Measurements from ENCODE around the gene DCN. TPM values are rescaled to one million over a fixed set of nuclear protein-coding genes. Genes with fewer than 3 reads are reported as not detected.

Gene DCN
- total RNA-seq, 1 experiment from 2014 or later: not detected

- Histone ChIP-seq H4K20me1 (ENCODE audit: low read length) (no peaks in the 10 kb centered on the region), H3K9me3 (ENCODE audit: low read length) (no peaks in the 10 kb centered on the region), H3K9ac (ENCODE audit: low read length) (no peak overlapping the region), H3K4me3 (ENCODE audit: low read length) (no peak overlapping the region), H3K27ac (ENCODE audit: low read length) (no peak overlapping the region), H3F3A (ENCODE audit: low read length, unreplicated experiment) (no peaks in the 10 kb centered on the region), H3K4me2 (ENCODE audit: low read length) (no peak overlapping the region), H3K9me2 (replicated peaks; ENCODE audit: low read length) (no peaks in the 10 kb centered on the region), H3K36me3 (ENCODE audit: low read depth, low read length) (no peaks in the 10 kb centered on the region), H3K4me1 (ENCODE audit: insufficient read depth, low read length) (peaks cover 19% of the 10 kb centered on the region), H3K79me2 (ENCODE audit: low read length) (no peaks in the 10 kb centered on the region), H3K27me3 (ENCODE audit: low read length) (no peaks in the 10 kb centered on the region), H2AFZ (ENCODE audit: low read length) (no peak overlapping the region)
- BruUV-seq (replicated peaks): no TSS peak
- intact Hi-C loops (cut with micrococcal nuclease): no loop called here
- ChIA-PET POLR2A (ENCODE audit: unreplicated experiment) (no interaction called here), CTCF (no interaction called here)
- TF ChIP-seq EZH2 (IDR thresholded peaks at IDR 0.05; ENCODE audit: low read length, unreplicated experiment): no peak
- no peak for TF ChIP-seq CTCF (conservative IDR thresholded peaks at IDR 0.05; ENCODE audit: low read depth, low read length)
- TF ChIP-seq EZH2phosphoT487 (IDR thresholded peaks at IDR 0.05; ENCODE audit: borderline replicate concordance, low read length): no peak
- DNase-seq (no peak), ATAC-seq (no peak)
These were observed 82.8 kb downstream of the DCN start for GRCh38 chr12:91099836-91100235.

GRCh38 chr12:91099341-91099740, 83.3 kb downstream of the DCN start:
- Histone ChIP-seq H3K27ac (ENCODE audit: low read length) (no peak overlapping the region), H3K36me3 (ENCODE audit: low read depth, low read length) (no peaks in the 10 kb centered on the region), H3K4me2 (ENCODE audit: low read length) (peak overlapping the region; percentile 47), H4K20me1 (ENCODE audit: low read length) (no peaks in the 10 kb centered on the region), H3K4me1 (ENCODE audit: insufficient read depth, low read length) (peaks cover 21% of the 10 kb centered on the region), H2AFZ (ENCODE audit: low read length) (no peak overlapping the region), H3K9me3 (ENCODE audit: low read length) (no peaks in the 10 kb centered on the region), H3K9ac (ENCODE audit: low read length) (no peak overlapping the region), H3K4me3 (ENCODE audit: low read length) (no peak overlapping the region), H3K9me2 (replicated peaks; ENCODE audit: low read length) (no peaks in the 10 kb centered on the region), H3K79me2 (ENCODE audit: low read length) (no peaks in the 10 kb centered on the region), H3K27me3 (ENCODE audit: low read length) (no peaks in the 10 kb centered on the region), H3F3A (ENCODE audit: low read length, unreplicated experiment) (no peaks in the 10 kb centered on the region)
- POLR2A ChIA-PET (ENCODE audit: unreplicated experiment): no interaction called here
- DNase-seq (peak; percentile 8), ATAC-seq (no peak)
- BruUV-seq (replicated peaks): no TSS peak
- intact Hi-C loops (cut with micrococcal nuclease): no loop called here
- TF ChIP-seq EZH2phosphoT487 (IDR thresholded peaks at IDR 0.05; ENCODE audit: borderline replicate concordance, low read length): no peak
- TF ChIP-seq EZH2 (IDR thresholded peaks at IDR 0.05; ENCODE audit: low read length, unreplicated experiment): no peak
- TF ChIP-seq CTCF (conservative IDR thresholded peaks at IDR 0.05; ENCODE audit: low read depth, low read length): no peak
- CTCF ChIA-PET: interaction anchor here (0.9 kb wide), 1 partner anchor 9 kb away, joined by 3 read pairs; no protein-coding TSS in a partner anchor

GRCh38 chr12:91098941-91099340, 83.7 kb downstream of the DCN start:
- Histone ChIP-seq H4K20me1 (ENCODE audit: low read length) (no peaks in the 10 kb centered on the region), H3K9me3 (ENCODE audit: low read length) (no peaks in the 10 kb centered on the region), H3K4me2 (ENCODE audit: low read length) (peak overlapping the region; percentile 47), H3K27ac (ENCODE audit: low read length) (no peak overlapping the region), H3K36me3 (ENCODE audit: low read depth, low read length) (no peaks in the 10 kb centered on the region), H3K9ac (ENCODE audit: low read length) (no peak overlapping the region), H2AFZ (ENCODE audit: low read length) (no peak overlapping the region), H3F3A (ENCODE audit: low read length, unreplicated experiment) (no peaks in the 10 kb centered on the region), H3K79me2 (ENCODE audit: low read length) (no peaks in the 10 kb centered on the region), H3K9me2 (replicated peaks; ENCODE audit: low read length) (no peaks in the 10 kb centered on the region), H3K4me1 (ENCODE audit: insufficient read depth, low read length) (peaks cover 25% of the 10 kb centered on the region), H3K27me3 (ENCODE audit: low read length) (no peaks in the 10 kb centered on the region), H3K4me3 (ENCODE audit: low read length) (no peak overlapping the region)
- BruUV-seq (replicated peaks): no TSS peak
- TF ChIP-seq EZH2phosphoT487 (IDR thresholded peaks at IDR 0.05; ENCODE audit: borderline replicate concordance, low read length): no peak
- TF ChIP-seq EZH2 (IDR thresholded peaks at IDR 0.05; ENCODE audit: low read length, unreplicated experiment): no peak
- ATAC-seq: peak; percentile 97
- ChIA-PET POLR2A (ENCODE audit: unreplicated experiment) (no interaction called here), CTCF (interaction anchor here (0.9 kb wide), 1 partner anchor 10 kb away, joined by 3 read pairs; no protein-coding TSS in a partner anchor)
- DNase-seq: peak; percentile 77
- intact Hi-C loops (cut with micrococcal nuclease): no loop called here

Measured in PC-3 (cell line).